ENCODE data around the gene VASH1.

Gene VASH1

GRCh38 chr14:76773188-76773885 lies 12.1 kb downstream of the VASH1 start:
- Histone ChIP-seq H3K4me3 (ENCODE audit: low read depth, low read length) (no peak overlapping the region), H3K9ac (no peak overlapping the region), H2AFZ (no peak overlapping the region), H3K4me1 (peaks cover 5% of the 10 kb centered on the region), H3K79me2 (no peaks in the 10 kb centered on the region), H3K27me3 (ENCODE audit: control insufficient read depth, insufficient read depth, low read length) (no peaks in the 10 kb centered on the region), H3K36me3 (ENCODE audit: control insufficient read depth, insufficient read depth, low read length) (no peaks in the 10 kb centered on the region), H3K9me3 (ENCODE audit: control insufficient read depth, low read length) (no peaks in the 10 kb centered on the region), H3K4me2 (ENCODE audit: low read length) (no peak overlapping the region), H3K27ac (peak overlapping the region; percentile 57)
- TF ChIP-seq, protein P1, sequence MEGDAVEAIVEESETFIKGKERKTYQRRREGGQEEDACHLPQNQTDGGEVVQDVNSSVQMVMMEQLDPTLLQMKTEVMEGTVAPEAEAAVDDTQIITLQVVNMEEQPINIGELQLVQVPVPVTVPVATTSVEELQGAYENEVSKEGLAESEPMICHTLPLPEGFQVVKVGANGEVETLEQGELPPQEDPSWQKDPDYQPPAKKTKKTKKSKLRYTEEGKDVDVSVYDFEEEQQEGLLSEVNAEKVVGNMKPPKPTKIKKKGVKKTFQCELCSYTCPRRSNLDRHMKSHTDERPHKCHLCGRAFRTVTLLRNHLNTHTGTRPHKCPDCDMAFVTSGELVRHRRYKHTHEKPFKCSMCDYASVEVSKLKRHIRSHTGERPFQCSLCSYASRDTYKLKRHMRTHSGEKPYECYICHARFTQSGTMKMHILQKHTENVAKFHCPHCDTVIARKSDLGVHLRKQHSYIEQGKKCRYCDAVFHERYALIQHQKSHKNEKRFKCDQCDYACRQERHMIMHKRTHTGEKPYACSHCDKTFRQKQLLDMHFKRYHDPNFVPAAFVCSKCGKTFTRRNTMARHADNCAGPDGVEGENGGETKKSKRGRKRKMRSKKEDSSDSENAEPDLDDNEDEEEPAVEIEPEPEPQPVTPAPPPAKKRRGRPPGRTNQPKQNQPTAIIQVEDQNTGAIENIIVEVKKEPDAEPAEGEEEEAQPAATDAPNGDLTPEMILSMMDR (IDR thresholded peaks at IDR 0.05) = no peak

- no peaks in the 10 kb centered on the region for H3K36me3 ChIP-seq (ENCODE audit: control insufficient read depth, insufficient read depth, low read length)
- H3K4me3 ChIP-seq (ENCODE audit: low read depth, low read length) = no peak overlapping the region
- no peak overlapping the region for H3K4me2 ChIP-seq (ENCODE audit: low read length)
- no peaks in the 10 kb centered on the region for H3K9me3 ChIP-seq (ENCODE audit: control insufficient read depth, low read length)
- H3K79me2 ChIP-seq = no peaks in the 10 kb centered on the region
- H2AFZ ChIP-seq = no peak overlapping the region
- H3K9ac ChIP-seq = no peak overlapping the region
- peaks cover 9% of the 10 kb centered on the region for H3K4me1 ChIP-seq
- no peaks in the 10 kb centered on the region for H3K27me3 ChIP-seq (ENCODE audit: control insufficient read depth, insufficient read depth, low read length)
- TF ChIP-seq, protein P1 (IDR thresholded peaks at IDR 0.05) = no peak
- H3K27ac ChIP-seq = peak overlapping the region; percentile 57
These were observed 12.9 kb downstream of the VASH1 start for GRCh38 chr14:76773956-76774820.

DNA sequence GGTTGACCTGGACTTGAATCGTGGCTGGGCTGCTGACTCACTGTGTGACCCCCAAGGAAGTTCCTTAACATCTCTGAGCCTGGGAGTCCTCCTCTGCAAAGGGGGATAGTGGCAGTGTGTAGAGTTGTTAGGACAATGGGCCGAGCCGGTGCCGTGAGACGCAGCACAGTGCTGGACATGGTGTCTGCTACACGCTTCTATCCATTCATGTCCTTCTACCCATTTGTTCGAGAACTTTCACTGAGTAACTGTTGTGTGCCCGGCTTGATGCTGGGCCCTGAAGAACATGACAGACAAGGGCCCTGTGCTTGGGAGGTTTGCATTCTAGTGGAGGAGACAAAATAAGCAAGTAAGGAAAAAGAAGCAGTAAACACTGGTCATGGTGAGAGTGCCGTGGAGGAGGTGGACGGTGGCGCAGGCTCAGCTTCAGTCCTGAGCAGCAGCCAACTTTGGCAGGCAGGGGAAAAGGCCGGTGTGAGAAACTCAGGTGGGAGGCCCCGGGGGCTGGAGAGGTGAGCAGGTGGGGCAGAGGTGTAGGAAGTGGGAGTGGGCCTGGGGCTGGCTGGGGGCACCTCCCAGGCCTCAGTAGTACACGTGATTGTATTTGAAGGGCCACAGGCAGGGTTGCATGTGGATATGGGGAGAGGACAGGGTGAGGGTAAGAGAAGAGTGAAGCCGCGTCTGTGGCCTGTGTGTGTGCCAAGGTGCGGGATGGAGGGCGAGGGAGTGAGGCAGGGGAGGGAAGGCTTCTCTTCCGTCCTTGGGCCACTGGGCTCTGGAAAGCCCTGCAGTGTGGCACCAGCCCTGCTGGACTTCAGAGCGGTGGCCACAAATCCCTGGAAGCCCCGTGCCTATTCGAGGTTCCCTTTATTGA lies 13.8 kb downstream of the VASH1 start:
- Histone ChIP-seq H3K4me3 (ENCODE audit: low read depth, low read length) (no peak overlapping the region), H3K4me1 (peaks cover 15% of the 10 kb centered on the region), H3K4me2 (ENCODE audit: low read length) (no peak overlapping the region), H3K27me3 (ENCODE audit: control insufficient read depth, insufficient read depth, low read length) (no peaks in the 10 kb centered on the region), H3K9ac (no peak overlapping the region), H3K27ac (no peak overlapping the region), H2AFZ (no peak overlapping the region), H3K9me3 (ENCODE audit: control insufficient read depth, low read length) (no peaks in the 10 kb centered on the region), H3K79me2 (no peaks in the 10 kb centered on the region), H3K36me3 (ENCODE audit: control insufficient read depth, insufficient read depth, low read length) (no peaks in the 10 kb centered on the region)
- TF ChIP-seq, protein P1 (IDR thresholded peaks at IDR 0.05) = no peak

- Histone ChIP-seq H3K79me2 (no peaks in the 10 kb centered on the region), H3K4me1 (peaks cover 15% of the 10 kb centered on the region), H3K9ac (no peak overlapping the region), H3K9me3 (ENCODE audit: control insufficient read depth, low read length) (no peaks in the 10 kb centered on the region), H3K4me3 (ENCODE audit: low read depth, low read length) (no peak overlapping the region), H3K4me2 (ENCODE audit: low read length) (no peak overlapping the region), H3K27ac (no peak overlapping the region), H3K36me3 (ENCODE audit: control insufficient read depth, insufficient read depth, low read length) (no peaks in the 10 kb centered on the region), H3K27me3 (ENCODE audit: control insufficient read depth, insufficient read depth, low read length) (no peaks in the 10 kb centered on the region), H2AFZ (no peak overlapping the region)
- TF ChIP-seq, protein P1 (IDR thresholded peaks at IDR 0.05) = no peak
These were observed 14.6 kb downstream of the VASH1 start for GRCh38 chr14:76775695-76776427.

All from parathyroid adenoma (tissue), 2 donors.